Gastroesophageal sphincter (tissue), 3 donors: ENCODE data around the gene CD19.

ENCODE experiments used
- POLR2A ChIP-seq, 2 donors: fragments of 450-650 bp; IDR thresholded peaks; one replicate each; pipeline ENCODE4 v1.6.1; 2017; ENCODE audit warnings: antibody characterized with exemption in 2 of 2, mild to moderate bottlenecking in 2 of 2, moderate library complexity in 1 of 2
- POLR2AphosphoS5 ChIP-seq: sonication (generic); formaldehyde crosslinking; IDR thresholded peaks from one replicate; pipeline ENCODE4 v1.6.1; 2017; ENCODE audit warnings: antibody characterized with exemption
- TF ChIP-seq, protein P1 (sequence below), 4 experiments: fragments of 200-600 bp in 2 of 4; fragments of 450-650 bp in 2 of 4; sonication (generic) in 1 of 4; IDR thresholded peaks; one replicate each; pipeline ENCODE4 v1.5.1; 2017 to 2019; ENCODE audit warnings: antibody characterized with exemption in 4 of 4, mild to moderate bottlenecking in 2 of 4, moderate library complexity in 2 of 4

DNA sequence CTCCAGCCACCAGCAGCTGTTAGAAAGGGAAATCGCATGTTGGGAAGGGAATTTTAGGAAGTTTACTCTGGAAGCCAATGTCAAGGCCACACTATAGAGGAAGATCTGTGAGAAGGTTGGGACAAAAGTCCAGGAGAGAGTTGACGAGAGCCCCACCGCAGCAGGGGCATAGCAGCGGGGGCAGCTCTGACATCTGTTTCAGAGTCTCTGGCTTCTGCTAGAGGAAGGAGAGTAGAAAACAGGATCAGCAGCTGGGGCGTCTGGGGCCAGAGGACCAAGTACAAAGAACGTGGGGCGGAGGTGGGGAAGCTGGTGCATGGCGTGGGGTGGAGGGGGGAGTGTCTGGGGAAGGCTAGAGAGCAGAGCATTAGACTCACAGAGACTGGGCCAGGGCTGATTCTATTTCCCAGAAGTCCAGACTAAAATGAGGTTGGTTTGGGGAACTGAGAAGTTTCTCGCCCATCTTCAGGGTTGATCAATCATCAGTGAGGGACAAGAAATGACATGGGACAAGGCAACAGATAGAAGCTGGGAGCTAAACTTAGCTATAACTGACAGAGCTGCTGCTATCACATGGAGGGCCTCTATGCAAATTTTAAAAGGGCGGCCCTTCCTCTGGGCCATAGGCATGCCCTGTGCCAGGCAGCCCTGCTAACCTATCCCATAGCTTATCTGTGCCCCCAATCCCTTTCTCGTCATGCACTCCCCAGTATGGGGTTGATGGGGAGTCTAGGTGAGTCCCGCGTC, 7.9 kb upstream of the CD19 start:
- TF ChIP-seq POLR2AphosphoS5: no peak
- TF ChIP-seq, protein P1, sequence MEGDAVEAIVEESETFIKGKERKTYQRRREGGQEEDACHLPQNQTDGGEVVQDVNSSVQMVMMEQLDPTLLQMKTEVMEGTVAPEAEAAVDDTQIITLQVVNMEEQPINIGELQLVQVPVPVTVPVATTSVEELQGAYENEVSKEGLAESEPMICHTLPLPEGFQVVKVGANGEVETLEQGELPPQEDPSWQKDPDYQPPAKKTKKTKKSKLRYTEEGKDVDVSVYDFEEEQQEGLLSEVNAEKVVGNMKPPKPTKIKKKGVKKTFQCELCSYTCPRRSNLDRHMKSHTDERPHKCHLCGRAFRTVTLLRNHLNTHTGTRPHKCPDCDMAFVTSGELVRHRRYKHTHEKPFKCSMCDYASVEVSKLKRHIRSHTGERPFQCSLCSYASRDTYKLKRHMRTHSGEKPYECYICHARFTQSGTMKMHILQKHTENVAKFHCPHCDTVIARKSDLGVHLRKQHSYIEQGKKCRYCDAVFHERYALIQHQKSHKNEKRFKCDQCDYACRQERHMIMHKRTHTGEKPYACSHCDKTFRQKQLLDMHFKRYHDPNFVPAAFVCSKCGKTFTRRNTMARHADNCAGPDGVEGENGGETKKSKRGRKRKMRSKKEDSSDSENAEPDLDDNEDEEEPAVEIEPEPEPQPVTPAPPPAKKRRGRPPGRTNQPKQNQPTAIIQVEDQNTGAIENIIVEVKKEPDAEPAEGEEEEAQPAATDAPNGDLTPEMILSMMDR (IDR thresholded peaks at IDR 0.05): no peak
- TF ChIP-seq POLR2A (IDR thresholded peaks at IDR 0.05): no peak
